Measurements from ENCODE around the gene ERN1. TPM values are rescaled to one million over a fixed set of nuclear protein-coding genes. Genes with fewer than 3 reads are reported as not detected.

Gene ERN1
- total RNA-seq, 1 donor from 2014 or later = 5.7 TPM

DNA sequence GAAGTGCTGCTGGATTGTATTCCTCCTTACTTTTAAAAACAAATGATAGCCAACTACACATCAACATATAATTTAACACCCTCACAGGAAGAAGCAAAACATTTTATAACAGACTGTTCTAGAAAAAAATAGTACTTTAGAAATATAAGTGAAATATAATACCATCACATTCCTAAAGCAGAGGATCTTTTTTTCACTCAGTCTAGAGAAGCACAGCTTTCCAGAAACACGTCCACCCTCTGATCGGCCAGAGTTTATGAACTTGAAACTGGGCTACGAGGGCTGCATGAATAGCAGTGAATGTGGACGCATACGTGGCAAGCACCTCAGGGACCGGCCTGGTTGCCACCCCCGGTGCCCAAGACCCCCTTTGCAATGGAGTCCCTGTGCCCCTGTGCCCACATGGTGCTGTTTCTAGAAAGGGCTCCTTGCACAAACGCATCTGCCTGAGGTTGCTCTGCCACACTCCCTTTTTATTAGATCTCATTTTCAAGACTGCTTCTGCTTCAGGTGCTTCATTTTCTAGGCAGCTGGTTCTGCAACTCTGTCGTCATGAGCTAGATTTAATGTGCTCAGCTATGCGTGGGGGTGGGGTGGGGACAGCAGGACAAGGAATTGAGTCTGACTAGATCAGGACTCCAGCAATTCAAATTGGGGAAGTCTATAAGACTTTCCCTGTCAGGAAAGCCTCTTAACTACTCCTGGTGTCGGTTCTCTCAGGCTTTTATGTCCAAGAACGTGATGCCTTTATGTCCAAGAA is 29.1 kb upstream of the ERN1 start:
- Histone ChIP-seq H3K36me3 (ENCODE audit: control insufficient read depth in 3 of 3, insufficient read depth in 3 of 3, low read length in 3 of 3) (peaks cover 0 to 6% (median 4%) of the 10 kb centered on the region in 3 donors), H3K9ac (ENCODE audit: low read depth in 1 of 3, low read length in 3 of 3) (peak overlapping the region in 2 of 3 donors; percentile 68 to 80), H3K4me1 (ENCODE audit: control insufficient read depth in 3 of 3, insufficient read depth in 3 of 3, low read length in 3 of 3) (peaks cover 54 to 67% (median 56%) of the 10 kb centered on the region in 3 donors), H3K27me3 (ENCODE audit: control insufficient read depth in 3 of 3, insufficient read depth in 3 of 3, low read length in 3 of 3) (no peaks in the 10 kb centered on the region), H3K9me3 (ENCODE audit: control insufficient read depth in 3 of 3, low read length in 3 of 3) (no peaks in the 10 kb centered on the region), H3K4me3 (ENCODE audit: low read length in 3 of 3) (peak overlapping the region in 1 of 3 donors; percentile 1), H3K27ac (ENCODE audit: low read depth, low read length) (peak overlapping the region; percentile 54)

DNA sequence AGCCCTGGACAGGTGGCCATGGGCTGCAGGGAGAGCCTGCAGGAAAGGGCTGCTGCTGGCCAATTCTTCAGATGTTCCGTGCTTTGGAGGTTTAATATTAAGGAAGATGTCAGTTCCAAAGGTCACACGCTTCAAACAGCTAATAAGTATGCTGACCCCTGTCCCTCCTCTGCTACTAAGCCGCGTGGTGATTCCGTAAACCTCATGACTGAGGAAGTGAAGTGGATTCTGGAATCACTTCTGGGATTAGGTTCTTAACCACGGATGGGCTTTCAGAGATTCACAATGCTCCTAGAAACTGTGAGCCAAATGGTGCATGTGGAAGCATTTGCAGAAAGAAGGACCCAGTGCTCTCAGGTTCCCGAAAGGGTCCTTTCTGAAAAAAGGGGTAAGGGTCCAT is 28.5 kb upstream of the ERN1 start:
- Histone ChIP-seq H3K27me3 (ENCODE audit: control insufficient read depth in 3 of 3, insufficient read depth in 3 of 3, low read length in 3 of 3) (no peaks in the 10 kb centered on the region), H3K4me3 (ENCODE audit: low read length in 3 of 3) (peak overlapping the region in 1 of 3 donors; percentile 8), H3K36me3 (ENCODE audit: control insufficient read depth in 3 of 3, insufficient read depth in 3 of 3, low read length in 3 of 3) (peaks cover 0 to 6% (median 4%) of the 10 kb centered on the region in 3 donors), H3K9me3 (ENCODE audit: control insufficient read depth in 3 of 3, low read length in 3 of 3) (no peaks in the 10 kb centered on the region), H3K9ac (ENCODE audit: low read depth in 1 of 3, low read length in 3 of 3) (peak overlapping the region in 2 of 3 donors; percentile 44 to 80), H3K4me1 (ENCODE audit: control insufficient read depth in 3 of 3, insufficient read depth in 3 of 3, low read length in 3 of 3) (peaks cover 59 to 67% (median 59%) of the 10 kb centered on the region in 3 donors), H3K27ac (ENCODE audit: low read depth, low read length) (peak overlapping the region; percentile 54)

DNA sequence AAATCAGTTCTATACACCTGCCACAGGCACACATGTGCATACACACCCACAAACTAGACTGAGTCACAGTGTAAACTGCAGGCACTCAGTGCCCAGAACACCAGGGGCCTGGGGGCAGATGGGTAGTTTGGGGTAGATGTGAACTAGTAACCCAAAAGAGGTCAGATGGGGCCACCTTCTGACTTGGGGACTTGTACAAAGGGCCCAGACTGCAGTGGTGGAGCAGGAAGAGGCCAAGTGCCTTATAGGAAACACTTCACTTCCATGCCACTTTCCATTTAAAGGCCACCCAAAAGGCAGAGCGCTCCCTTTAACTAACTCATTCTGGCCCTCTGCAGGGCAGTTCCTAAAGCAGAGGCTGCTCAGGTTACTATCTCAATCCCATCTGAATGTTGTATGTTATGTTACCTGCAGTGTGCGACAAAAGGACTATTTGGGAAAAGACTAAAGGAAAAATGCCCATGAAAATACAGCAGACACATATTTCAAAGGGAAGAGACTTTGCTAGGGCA is 27.8 kb upstream of the ERN1 start:
- H3K9ac ChIP-seq (ENCODE audit: low read depth in 1 of 3, low read length in 3 of 3) = peak overlapping the region; percentile 3 to 80 (median 44)
- H3K4me3 ChIP-seq (ENCODE audit: low read length in 3 of 3) = no peak overlapping the region
- H3K27me3 ChIP-seq (ENCODE audit: control insufficient read depth in 3 of 3, insufficient read depth in 3 of 3, low read length in 3 of 3) = no peaks in the 10 kb centered on the region
- no peaks in the 10 kb centered on the region for H3K9me3 ChIP-seq (ENCODE audit: control insufficient read depth in 3 of 3, low read length in 3 of 3)
- peaks cover 63 to 70% (median 66%) of the 10 kb centered on the region in 3 donors for H3K4me1 ChIP-seq (ENCODE audit: control insufficient read depth in 3 of 3, insufficient read depth in 3 of 3, low read length in 3 of 3)
- peak overlapping the region; percentile 89 for H3K27ac ChIP-seq (ENCODE audit: low read depth, low read length)
- peaks cover 0 to 6% (median 4%) of the 10 kb centered on the region in 3 donors for H3K36me3 ChIP-seq (ENCODE audit: control insufficient read depth in 3 of 3, insufficient read depth in 3 of 3, low read length in 3 of 3)

DNA sequence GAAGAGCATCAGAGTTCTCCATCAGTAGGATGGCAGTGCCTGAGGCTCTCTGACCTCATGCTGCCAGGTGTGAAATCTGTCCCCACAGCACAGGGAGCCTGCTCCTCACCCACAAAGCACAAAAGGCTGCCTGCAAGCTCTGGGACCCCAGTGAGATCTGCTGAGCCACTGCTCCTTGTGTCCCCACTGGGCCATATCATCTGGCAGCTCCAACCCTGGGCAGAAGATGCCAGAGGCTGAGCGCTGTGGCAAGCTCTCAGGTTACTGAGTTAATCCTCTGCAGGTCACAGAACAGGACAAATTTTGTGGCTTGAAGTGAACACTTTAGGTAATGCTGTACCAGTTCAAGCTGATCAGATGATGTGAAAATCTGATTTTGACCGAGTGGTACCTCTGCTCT is 26.7 kb upstream of the ERN1 start:
- Histone ChIP-seq H3K4me3 (ENCODE audit: low read length in 3 of 3) (peak overlapping the region; percentile 3 to 31 (median 16)), H3K9me3 (ENCODE audit: control insufficient read depth in 3 of 3, low read length in 3 of 3) (no peaks in the 10 kb centered on the region), H3K4me1 (ENCODE audit: control insufficient read depth in 3 of 3, insufficient read depth in 3 of 3, low read length in 3 of 3) (peaks cover 69 to 76% (median 74%) of the 10 kb centered on the region in 3 donors), H3K27me3 (ENCODE audit: control insufficient read depth in 3 of 3, insufficient read depth in 3 of 3, low read length in 3 of 3) (no peaks in the 10 kb centered on the region), H3K27ac (ENCODE audit: low read depth, low read length) (peak overlapping the region; percentile 89), H3K9ac (ENCODE audit: low read depth in 1 of 3, low read length in 3 of 3) (peak overlapping the region; percentile 26 to 80 (median 71)), H3K36me3 (ENCODE audit: control insufficient read depth in 3 of 3, insufficient read depth in 3 of 3, low read length in 3 of 3) (peaks cover 0 to 7% (median 6%) of the 10 kb centered on the region in 3 donors)

DNA sequence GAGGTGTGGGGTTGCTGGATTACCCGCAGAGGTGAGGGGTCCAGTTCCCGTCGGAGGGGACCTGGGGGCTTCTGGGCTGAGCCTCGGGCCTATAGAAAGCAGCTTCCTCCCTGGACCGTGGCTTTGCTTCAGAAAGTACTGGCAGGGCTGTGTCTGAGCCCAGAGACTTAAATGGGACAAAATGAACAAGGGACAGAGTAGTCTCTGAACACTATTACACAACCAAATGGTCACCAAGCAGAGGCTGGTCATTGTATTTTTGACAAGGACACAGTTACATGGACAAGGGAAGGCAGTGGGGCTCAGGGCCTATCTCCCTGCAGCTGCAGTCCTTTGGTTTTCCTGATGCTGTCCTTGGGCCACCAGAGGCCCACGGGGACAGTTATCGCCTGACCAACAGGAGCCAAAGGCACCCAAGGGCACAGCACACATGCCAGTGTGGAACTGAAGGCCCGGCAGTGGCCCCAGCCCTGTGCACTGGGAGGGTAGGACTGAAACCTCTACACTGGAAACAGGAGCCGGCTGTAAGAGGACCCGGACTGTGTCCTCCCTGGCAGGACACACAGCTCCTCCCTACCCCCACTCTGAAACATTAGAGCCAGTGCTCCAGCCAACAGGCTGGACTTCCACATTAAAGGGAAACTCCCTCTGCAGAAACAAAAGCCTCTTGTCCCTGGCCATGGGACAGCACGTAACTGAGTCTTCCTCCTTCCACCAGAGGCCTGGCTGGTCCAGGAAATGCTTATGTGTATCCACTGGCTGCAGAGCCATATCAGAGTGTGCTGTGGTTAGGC is 26.0 kb upstream of the ERN1 start:
- Histone ChIP-seq H3K4me1 (ENCODE audit: control insufficient read depth in 3 of 3, insufficient read depth in 3 of 3, low read length in 3 of 3) (peaks cover 69 to 81% (median 75%) of the 10 kb centered on the region in 3 donors), H3K36me3 (ENCODE audit: control insufficient read depth in 3 of 3, insufficient read depth in 3 of 3, low read length in 3 of 3) (peaks cover 0 to 11% (median 2%) of the 10 kb centered on the region in 3 donors), H3K9ac (ENCODE audit: low read depth in 1 of 3, low read length in 3 of 3) (peak overlapping the region; percentile 64 to 80 (median 73)), H3K9me3 (ENCODE audit: control insufficient read depth in 3 of 3, low read length in 3 of 3) (no peaks in the 10 kb centered on the region), H3K27ac (ENCODE audit: low read depth, low read length) (peak overlapping the region; percentile 89), H3K4me3 (ENCODE audit: low read length in 3 of 3) (peak overlapping the region; percentile 22 to 48 (median 31)), H3K27me3 (ENCODE audit: control insufficient read depth in 3 of 3, insufficient read depth in 3 of 3, low read length in 3 of 3) (no peaks in the 10 kb centered on the region)

DNA sequence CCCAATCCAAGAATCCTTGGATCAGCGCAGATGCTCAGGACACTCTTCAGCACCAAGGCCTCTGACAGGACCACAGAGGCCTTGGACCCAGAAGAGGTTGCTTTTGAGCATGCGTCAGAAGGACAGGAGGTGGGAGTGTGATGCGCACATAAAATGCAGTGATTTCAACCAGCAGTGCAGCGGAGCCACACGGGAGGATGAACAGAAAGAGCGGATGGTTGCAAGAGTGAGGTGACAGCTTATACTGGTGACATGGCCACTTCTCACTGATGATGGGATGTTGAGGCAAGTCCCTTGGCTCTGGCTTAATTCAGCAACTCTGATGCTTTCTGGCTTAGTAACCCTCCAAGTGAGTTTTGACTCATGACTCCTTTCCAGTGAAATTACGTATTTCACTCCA is 25.2 kb upstream of the ERN1 start:
- Histone ChIP-seq H3K9ac (ENCODE audit: low read depth in 1 of 3, low read length in 3 of 3) (peak overlapping the region in 2 of 3 donors; percentile 63 to 64), H3K4me3 (ENCODE audit: low read length in 3 of 3) (peak overlapping the region in 1 of 3 donors; percentile 8), H3K4me1 (ENCODE audit: control insufficient read depth in 3 of 3, insufficient read depth in 3 of 3, low read length in 3 of 3) (peaks cover 77 to 90% (median 83%) of the 10 kb centered on the region in 3 donors), H3K27me3 (ENCODE audit: control insufficient read depth in 3 of 3, insufficient read depth in 3 of 3, low read length in 3 of 3) (no peaks in the 10 kb centered on the region), H3K27ac (ENCODE audit: low read depth, low read length) (peak overlapping the region; percentile 89), H3K36me3 (ENCODE audit: control insufficient read depth in 3 of 3, insufficient read depth in 3 of 3, low read length in 3 of 3) (peaks cover 0 to 13% (median 4%) of the 10 kb centered on the region in 3 donors), H3K9me3 (ENCODE audit: control insufficient read depth in 3 of 3, low read length in 3 of 3) (no peaks in the 10 kb centered on the region)

DNA sequence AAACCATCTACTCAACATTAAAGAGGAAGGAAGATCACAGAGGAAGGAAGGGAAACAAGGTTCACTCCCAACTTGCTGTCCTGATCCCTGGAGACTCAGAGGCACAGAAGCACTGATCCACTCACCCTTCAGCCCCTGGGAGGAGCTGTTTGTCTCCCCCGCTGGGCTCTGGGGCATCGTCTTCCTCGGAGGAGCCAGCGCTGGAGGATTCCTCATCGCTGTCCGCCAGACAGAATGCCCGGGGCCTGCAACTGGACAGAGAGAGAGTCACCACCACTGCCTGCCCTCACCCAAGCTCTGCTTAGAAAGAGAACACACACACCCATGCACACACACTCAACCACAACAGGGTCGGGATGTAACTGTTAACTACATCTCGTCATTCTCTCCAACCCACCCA is 24.8 kb upstream of the ERN1 start:
- peak overlapping the region; percentile 89 for H3K27ac ChIP-seq (ENCODE audit: low read depth, low read length)
- H3K4me3 ChIP-seq (ENCODE audit: low read length in 3 of 3) = no peak overlapping the region
- H3K27me3 ChIP-seq (ENCODE audit: control insufficient read depth in 3 of 3, insufficient read depth in 3 of 3, low read length in 3 of 3) = no peaks in the 10 kb centered on the region
- no peaks in the 10 kb centered on the region for H3K9me3 ChIP-seq (ENCODE audit: control insufficient read depth in 3 of 3, low read length in 3 of 3)
- H3K4me1 ChIP-seq (ENCODE audit: control insufficient read depth in 3 of 3, insufficient read depth in 3 of 3, low read length in 3 of 3) = peaks cover 81 to 91% (median 84%) of the 10 kb centered on the region in 3 donors
- peaks cover 0 to 15% (median 4%) of the 10 kb centered on the region in 3 donors for H3K36me3 ChIP-seq (ENCODE audit: control insufficient read depth in 3 of 3, insufficient read depth in 3 of 3, low read length in 3 of 3)
- peak overlapping the region in 1 of 3 donors; percentile 63 for H3K9ac ChIP-seq (ENCODE audit: low read depth in 1 of 3, low read length in 3 of 3)

DNA sequence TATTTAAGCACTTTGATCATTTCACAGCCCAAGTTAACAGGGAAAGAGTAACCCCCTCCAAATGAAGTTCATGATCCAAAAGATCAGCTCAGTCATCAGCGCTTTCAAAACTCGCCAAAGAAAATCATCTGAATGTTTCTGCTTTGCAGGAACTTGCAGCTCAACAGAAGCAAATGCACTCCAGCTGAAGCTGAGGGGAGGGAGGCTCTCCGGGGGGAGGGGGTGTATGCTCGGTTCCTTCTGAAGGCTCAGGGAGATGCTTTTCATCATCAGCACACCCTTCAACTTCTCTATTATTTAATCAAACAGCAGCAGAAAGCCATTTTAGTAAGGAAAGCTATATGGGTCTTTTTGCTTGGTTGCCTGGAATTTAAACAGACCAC is 24.4 kb upstream of the ERN1 start:
- peaks cover 0 to 16% (median 4%) of the 10 kb centered on the region in 3 donors for H3K36me3 ChIP-seq (ENCODE audit: control insufficient read depth in 3 of 3, insufficient read depth in 3 of 3, low read length in 3 of 3)
- H3K27ac ChIP-seq (ENCODE audit: low read depth, low read length) = peak overlapping the region; percentile 89
- peak overlapping the region in 1 of 3 donors; percentile 1 for H3K9ac ChIP-seq (ENCODE audit: low read depth in 1 of 3, low read length in 3 of 3)
- no peaks in the 10 kb centered on the region for H3K27me3 ChIP-seq (ENCODE audit: control insufficient read depth in 3 of 3, insufficient read depth in 3 of 3, low read length in 3 of 3)
- no peaks in the 10 kb centered on the region for H3K9me3 ChIP-seq (ENCODE audit: control insufficient read depth in 3 of 3, low read length in 3 of 3)
- no peak overlapping the region for H3K4me3 ChIP-seq (ENCODE audit: low read length in 3 of 3)
- H3K4me1 ChIP-seq (ENCODE audit: control insufficient read depth in 3 of 3, insufficient read depth in 3 of 3, low read length in 3 of 3) = peaks cover 78 to 89% (median 84%) of the 10 kb centered on the region in 3 donors

DNA sequence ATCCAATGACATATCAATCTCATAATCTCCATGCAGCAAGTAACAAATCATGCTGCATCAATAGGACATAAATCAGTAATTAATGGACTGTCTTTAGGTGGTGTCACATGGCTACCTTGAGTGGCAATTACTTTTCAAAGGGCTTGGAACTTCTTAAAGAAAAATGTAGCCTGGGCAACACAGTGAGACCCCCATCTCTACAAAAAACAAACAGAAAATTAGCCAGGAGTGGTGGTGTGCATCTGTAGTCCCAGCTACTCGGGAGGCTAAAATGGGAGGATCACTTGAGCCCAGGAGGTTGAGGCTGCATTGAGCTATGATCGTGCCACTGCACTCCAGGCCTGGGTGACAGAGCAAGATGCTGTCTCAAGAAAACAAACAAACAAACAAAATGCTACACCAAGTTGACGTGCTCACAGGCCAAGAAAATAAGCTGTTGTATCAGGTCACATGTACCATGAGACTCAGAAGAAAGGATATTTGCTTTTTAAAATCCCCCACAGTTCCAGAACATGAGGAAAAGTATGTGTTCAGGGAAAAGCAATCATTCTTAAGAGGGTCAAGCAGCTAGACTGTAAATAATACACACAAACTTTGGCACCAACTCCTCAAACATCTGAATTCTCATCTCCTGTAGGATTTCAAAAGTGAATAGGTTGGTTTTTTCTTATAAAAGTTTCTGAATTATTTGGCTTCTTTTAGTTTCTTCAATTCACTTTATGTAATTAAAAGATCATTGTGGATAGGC is 23.8 kb upstream of the ERN1 start:
- no peaks in the 10 kb centered on the region for H3K9me3 ChIP-seq (ENCODE audit: control insufficient read depth in 3 of 3, low read length in 3 of 3)
- peaks cover 0 to 21% (median 4%) of the 10 kb centered on the region in 3 donors for H3K36me3 ChIP-seq (ENCODE audit: control insufficient read depth in 3 of 3, insufficient read depth in 3 of 3, low read length in 3 of 3)
- peak overlapping the region; percentile 89 for H3K27ac ChIP-seq (ENCODE audit: low read depth, low read length)
- peak overlapping the region in 1 of 3 donors; percentile 1 for H3K9ac ChIP-seq (ENCODE audit: low read depth in 1 of 3, low read length in 3 of 3)
- H3K4me1 ChIP-seq (ENCODE audit: control insufficient read depth in 3 of 3, insufficient read depth in 3 of 3, low read length in 3 of 3) = peaks cover 74 to 87% (median 84%) of the 10 kb centered on the region in 3 donors
- H3K27me3 ChIP-seq (ENCODE audit: control insufficient read depth in 3 of 3, insufficient read depth in 3 of 3, low read length in 3 of 3) = no peaks in the 10 kb centered on the region
- H3K4me3 ChIP-seq (ENCODE audit: low read length in 3 of 3) = no peak overlapping the region

Data from skeletal muscle tissue (tissue), 4 donors.